ENCODE measurements around the gene NCCRP1. TPM values are rescaled to one million over a fixed set of nuclear protein-coding genes. Genes with fewer than 3 reads are reported as not detected.

Gene NCCRP1
- total RNA-seq, 4 donors from 2014 or later: 0.17 to 0.42 (median 0.39) TPM; not detected in 1

- no peak for DNase-seq (ENCODE audit: extremely low spot score)
- intact Hi-C loops (cut with DNase I): no loop called here
- Histone ChIP-seq H3K27me3 (no peaks in the 10 kb centered on the region), H3K9me3 (no peaks in the 10 kb centered on the region), H3K27ac (replicated peaks in 1 of 4) (no peak overlapping the region), H3K4me3 (no peak overlapping the region), H3K4me1 (peaks cover 8 to 18% (median 13%) of the 10 kb centered on the region in 4 donors), H3K36me3 (peaks cover 11 to 87% (median 67%) of the 10 kb centered on the region in 4 donors)
- no peak for TF ChIP-seq EP300 (IDR thresholded peaks at IDR 0.05)
- TF ChIP-seq CTCF (IDR thresholded peaks at IDR 0.05): no peak
- TF ChIP-seq POLR2A (IDR thresholded peaks at IDR 0.05; ENCODE audit: low read depth): no peak
- no peak for TF ChIP-seq POLR2AphosphoS5 (IDR thresholded peaks at IDR 0.05)
- 79% methylated on average over 23 of the region's 27 CpGs for WGBS
Observed at GRCh38 chr19:39171479-39172465, 25.0 kb upstream of the NCCRP1 start.

GRCh38 chr19:39172700-39173501 is 23.9 kb upstream of the NCCRP1 start:
- peaks cover 16 to 97% (median 78%) of the 10 kb centered on the region in 4 donors for H3K36me3 ChIP-seq
- 91% methylated on average over 39 of the region's 45 CpGs for WGBS
- no peak overlapping the region for H3K4me3 ChIP-seq

GRCh38 chr19:39173502-39173991 is 23.2 kb upstream of the NCCRP1 start:
- Histone ChIP-seq H3K27me3 (no peaks in the 10 kb centered on the region), H3K36me3 (peaks cover 22 to 99% (median 84%) of the 10 kb centered on the region in 4 donors), H3K27ac (replicated peaks in 1 of 4) (no peak overlapping the region), H3K4me1 (peaks cover 0 to 5% (median 1%) of the 10 kb centered on the region in 4 donors), H3K4me3 (no peak overlapping the region), H3K9me3 (no peaks in the 10 kb centered on the region)
- TF ChIP-seq CTCF (IDR thresholded peaks at IDR 0.05) (no peak), EP300 (IDR thresholded peaks at IDR 0.05) (no peak), POLR2AphosphoS5 (IDR thresholded peaks at IDR 0.05) (no peak)
- no peak for DNase-seq (ENCODE audit: extremely low spot score)
- WGBS: 97% methylated on average over 16 of the region's 25 CpGs
- intact Hi-C loops (cut with DNase I): no loop called here

More at GRCh38 chr19:39172700-39173501, 23.9 kb upstream of the NCCRP1 start:
- H3K4me1 ChIP-seq: peaks cover 0 to 7% (median 2%) of the 10 kb centered on the region in 4 donors
- H3K27me3 ChIP-seq: no peaks in the 10 kb centered on the region
- DNase-seq (ENCODE audit: extremely low spot score): no peak
- H3K9me3 ChIP-seq: no peaks in the 10 kb centered on the region
- intact Hi-C loops (cut with DNase I): no loop called here
- TF ChIP-seq EP300 (IDR thresholded peaks at IDR 0.05): no peak
- no peak for TF ChIP-seq POLR2AphosphoS5 (IDR thresholded peaks at IDR 0.05)
- no peak for TF ChIP-seq CTCF (IDR thresholded peaks at IDR 0.05)
- no peak for TF ChIP-seq POLR2A (IDR thresholded peaks at IDR 0.05; ENCODE audit: low read depth)
- no peak overlapping the region for H3K27ac ChIP-seq (replicated peaks in 1 of 4)

DNA sequence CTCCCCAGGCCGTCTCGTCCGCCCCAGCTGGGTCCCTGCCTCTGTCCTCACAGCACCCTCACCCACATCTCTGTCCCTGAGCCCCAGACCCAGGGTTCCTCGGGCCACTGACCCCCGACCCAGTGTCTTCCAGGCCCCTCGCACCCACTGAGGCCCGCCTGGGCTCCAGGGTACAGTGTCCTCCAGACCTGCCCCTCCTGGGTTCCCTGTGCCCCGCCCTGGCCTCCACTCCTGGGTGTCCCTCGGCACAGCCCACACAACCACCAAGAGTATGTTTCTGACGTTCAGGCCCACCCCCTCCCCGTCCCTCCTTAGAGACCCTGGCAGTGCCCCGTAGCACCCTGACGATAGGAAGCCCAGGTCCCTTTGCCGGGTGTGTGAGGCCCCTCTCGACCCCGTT is 22.6 kb upstream of the NCCRP1 start:
- Histone ChIP-seq H3K9me3 (no peaks in the 10 kb centered on the region), H3K4me3 (no peak overlapping the region), H3K27me3 (no peaks in the 10 kb centered on the region), H3K4me1 (peaks cover 0 to 5% (median 1%) of the 10 kb centered on the region in 4 donors), H3K27ac (replicated peaks in 1 of 4) (no peak overlapping the region), H3K36me3 (peaks cover 23 to 100% (median 90%) of the 10 kb centered on the region in 4 donors)
- no peak for DNase-seq (ENCODE audit: extremely low spot score)
- TF ChIP-seq POLR2AphosphoS5 (IDR thresholded peaks at IDR 0.05) (no peak), POLR2A (IDR thresholded peaks at IDR 0.05; ENCODE audit: low read depth) (no peak), CTCF (IDR thresholded peaks at IDR 0.05) (no peak), EP300 (IDR thresholded peaks at IDR 0.05) (no peak)
- intact Hi-C loops (cut with DNase I): no loop called here
- WGBS: 87% methylated on average over 13 of the region's 16 CpGs

Measured in esophagus muscularis mucosa (tissue), 4 donors.